Naive thymus-derived CD8-positive, alpha-beta T cell (primary cell): Measurements from ENCODE around the gene RGPD8. TPM values are rescaled to one million over a fixed set of nuclear protein-coding genes. Genes with fewer than 3 reads are reported as not detected.

ENCODE experiments used
- ATAC-seq, 2 donors: fragments of 150-1000 bp; cut with Tn5 transposase in 1 of 2; sonication (Bioruptor Pico), chemical (Tn5 transposase) in 1 of 2; 1 replicate in 1 of 2; 2 replicates in 1 of 2; pipeline ENCODE4 v1.10.0; 2021; ENCODE audit warnings: mild to moderate bottlenecking in 2 of 2, moderate library complexity in 2 of 2
- POLR2A ChIA-PET: fragments of 350-600 bp; sonication (Branson Sonifier 250); formaldehyde crosslinking; loops from one replicate; lab custom pipeline; 2021; ENCODE audit warnings: antibody characterized with exemption; lab: Charles Lee
- DNase-seq, 10 donors: peaks; one replicate each; pipeline versions ENCODE4 v3.0.0 to v3.0.0-alpha.2; 2020 to 2022
- H3K27ac Mint-ChIP-seq, 10 donors: one replicate each; pipeline ENCODE4 v1.8.0; 2020 to 2022; ENCODE audit warnings: mild to moderate bottlenecking in 10 of 10, mixed read lengths in 10 of 10, moderate library complexity in 4 of 10, inconsistent platforms in 1 of 10
- H3K27me3 Mint-ChIP-seq, 5 donors: one replicate each; pipeline ENCODE4 v1.8.0; 2021 to 2022; ENCODE audit warnings: mixed read lengths in 5 of 5
- H3K36me3 Mint-ChIP-seq, 3 donors: one replicate each; pipeline ENCODE4 v1.8.0; 2020 to 2022; ENCODE audit warnings: mixed read lengths in 3 of 3, mild to moderate bottlenecking in 2 of 3, inconsistent platforms in 1 of 3
- H3K4me1 Mint-ChIP-seq, 4 donors: one replicate each; pipeline ENCODE4 v1.8.0; 2021 to 2022; ENCODE audit warnings: mixed read lengths in 4 of 4
- H3K4me3 Mint-ChIP-seq, 10 donors: one replicate each; pipeline ENCODE4 v1.8.0; 2020 to 2022; ENCODE audit warnings: mild to moderate bottlenecking in 10 of 10, mixed read lengths in 10 of 10, moderate library complexity in 6 of 10, inconsistent platforms in 1 of 10
- H3K9me3 Mint-ChIP-seq, 9 donors: one replicate each; pipeline ENCODE4 v1.8.0; 2020 to 2022; ENCODE audit warnings: mixed read lengths in 9 of 9, mild to moderate bottlenecking in 3 of 9, inconsistent platforms in 1 of 9, moderate library complexity in 1 of 9
- polyA plus RNA-seq, 3 donors: library from polyadenylated mRNA; unstranded; fragments of 300-500 nt; fragmentation: Illumina TruSeq; gene quantifications; one replicate each; pipeline ENCODE4 v1.2.3, GENCODE V29; 2021
- total RNA-seq, 8 experiments: library from RNA in 2 of 8; stranded (reverse) in 2 of 8; gene quantifications; one replicate each; pipeline ENCODE4 v1.2.3 and lab custom pipeline; 2021 to 2026

The RGPD8 gene
- total and polyA plus RNA-seq, 5 experiments from 2014 or later = 0.68 to 37.5 (median 3.6) TPM

DNA sequence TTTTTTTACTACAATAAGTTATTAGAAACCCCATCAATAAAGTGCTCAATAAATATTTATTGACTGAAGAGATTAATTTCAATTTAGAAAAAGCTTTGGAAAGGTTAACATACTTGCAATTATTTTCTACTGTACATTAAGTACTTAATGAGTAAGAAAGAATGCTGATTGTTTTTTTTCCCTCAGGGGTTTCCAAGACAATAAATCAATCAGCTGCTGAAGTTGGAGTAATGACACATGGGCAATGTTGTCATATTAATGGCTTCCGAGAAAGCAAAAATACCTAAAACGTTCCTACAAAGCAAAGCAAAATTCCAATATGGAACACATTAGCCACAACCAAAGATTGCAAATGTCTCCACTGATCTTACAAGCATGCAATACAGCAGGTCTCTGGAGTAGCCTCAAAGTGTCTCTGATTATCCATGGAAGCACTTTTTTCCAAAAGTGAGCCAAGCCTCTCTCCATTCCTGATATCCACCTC is 91.3 kb downstream of the RGPD8 start:
- Mint-ChIP-seq H3K27me3 (no peaks in the 10 kb centered on the region), H3K4me3 (no peak overlapping the region), H3K9me3 (peaks cover 0 to 2% (median 0%) of the 10 kb centered on the region in 9 donors), H3K27ac (no peak overlapping the region), H3K4me1 (no peaks in the 10 kb centered on the region), H3K36me3 (no peaks in the 10 kb centered on the region)
- POLR2A ChIA-PET = no interaction called here
- no peak for ATAC-seq
- DNase-seq = no peak

DNA sequence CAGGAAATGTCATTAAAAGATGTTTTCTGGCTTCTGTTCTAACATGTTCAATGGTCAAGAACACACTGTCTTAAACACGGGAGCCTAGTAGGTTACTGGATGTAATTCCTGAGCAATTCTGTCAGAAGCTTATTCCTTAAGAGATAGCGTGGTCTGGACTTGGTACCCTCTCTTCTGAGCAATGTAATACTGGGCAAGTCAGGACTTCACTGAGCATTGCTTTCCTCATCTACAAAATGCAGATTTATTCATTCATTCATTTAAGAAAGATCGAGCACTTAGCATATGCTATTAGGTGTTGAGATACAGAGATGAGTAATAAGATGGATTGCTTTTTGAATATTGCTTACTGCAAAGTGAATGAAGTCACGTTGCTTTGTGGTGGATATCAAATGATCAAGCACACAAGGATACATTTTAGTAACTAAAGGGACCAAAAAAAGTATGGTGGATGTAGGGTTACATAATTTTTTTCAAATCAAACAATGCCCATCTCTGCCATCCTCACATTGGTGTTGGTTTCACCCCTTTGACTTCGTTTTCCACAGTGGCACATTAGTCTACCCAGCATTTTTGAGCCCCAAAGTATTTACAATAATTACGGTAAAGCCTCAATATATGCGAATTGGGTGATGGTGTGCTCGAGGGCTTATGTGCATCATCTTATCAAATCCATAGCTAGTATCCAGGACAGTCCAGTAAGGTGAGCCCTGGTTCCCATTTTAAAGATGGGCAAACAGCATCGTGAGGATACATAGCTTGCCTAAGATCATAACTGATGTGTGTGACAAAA is 92.8 kb downstream of the RGPD8 start:
- H3K27me3 Mint-ChIP-seq = no peaks in the 10 kb centered on the region
- POLR2A ChIA-PET = no interaction called here
- H3K27ac Mint-ChIP-seq = no peak overlapping the region
- peaks cover 0 to 4% (median 0%) of the 10 kb centered on the region in 4 donors for H3K4me1 Mint-ChIP-seq
- ATAC-seq (no peak), DNase-seq (no peak)
- no peaks in the 10 kb centered on the region for H3K36me3 Mint-ChIP-seq
- no peaks in the 10 kb centered on the region for H3K9me3 Mint-ChIP-seq
- no peak overlapping the region for H3K4me3 Mint-ChIP-seq

DNA sequence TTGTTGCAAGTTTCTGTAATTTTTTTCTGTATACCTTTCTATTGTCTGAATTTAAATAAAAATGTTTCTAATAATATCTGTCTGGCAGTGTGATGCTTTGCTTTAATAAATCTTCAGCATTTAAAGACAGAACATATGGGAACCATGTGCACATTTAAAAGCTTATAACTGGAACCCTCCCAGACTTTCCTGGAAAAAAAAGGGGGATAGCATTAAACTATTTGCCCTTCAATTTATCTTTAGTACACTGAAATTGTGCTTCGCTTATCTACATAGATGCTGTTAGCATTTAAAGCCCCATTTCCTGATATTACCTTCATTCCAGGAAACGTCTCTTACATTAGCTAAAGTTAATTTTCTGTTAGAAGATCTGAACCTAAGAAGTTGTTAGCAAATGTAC is 93.5 kb downstream of the RGPD8 start:
- no peak overlapping the region for H3K27ac Mint-ChIP-seq
- H3K4me3 Mint-ChIP-seq = no peak overlapping the region
- no peaks in the 10 kb centered on the region for H3K27me3 Mint-ChIP-seq
- DNase-seq (no peak), ATAC-seq (no peak)
- H3K36me3 Mint-ChIP-seq = no peaks in the 10 kb centered on the region
- no peaks in the 10 kb centered on the region for H3K9me3 Mint-ChIP-seq
- POLR2A ChIA-PET = no interaction called here
- peaks cover 0 to 4% (median 0%) of the 10 kb centered on the region in 4 donors for H3K4me1 Mint-ChIP-seq

DNA sequence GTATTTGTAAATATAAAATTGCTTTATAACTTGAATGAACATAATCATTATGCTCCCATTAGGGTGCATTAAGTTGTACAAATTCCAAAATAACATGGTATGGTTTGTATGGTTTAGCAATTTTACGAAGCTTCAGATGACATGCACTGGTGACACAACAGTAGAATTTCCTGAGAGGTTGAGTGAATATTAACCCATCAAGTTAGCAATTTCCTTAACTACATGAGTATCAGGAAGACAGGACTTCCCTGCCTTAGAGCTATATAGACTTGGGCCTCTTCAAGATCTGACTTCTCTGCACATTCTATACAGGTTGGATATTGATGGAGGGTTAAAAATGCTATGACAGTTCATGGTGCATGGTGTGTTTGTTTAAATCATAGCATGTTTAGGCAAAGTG is 97.8 kb downstream of the RGPD8 start:
- POLR2A ChIA-PET = no interaction called here
- DNase-seq (no peak), ATAC-seq (no peak)
- Mint-ChIP-seq H3K9me3 (no peaks in the 10 kb centered on the region), H3K27ac (no peak overlapping the region), H3K4me3 (no peak overlapping the region), H3K4me1 (peaks cover 0 to 4% (median 0%) of the 10 kb centered on the region in 4 donors), H3K36me3 (peaks cover 0 to 16% (median 3%) of the 10 kb centered on the region in 3 donors), H3K27me3 (no peaks in the 10 kb centered on the region)

DNA sequence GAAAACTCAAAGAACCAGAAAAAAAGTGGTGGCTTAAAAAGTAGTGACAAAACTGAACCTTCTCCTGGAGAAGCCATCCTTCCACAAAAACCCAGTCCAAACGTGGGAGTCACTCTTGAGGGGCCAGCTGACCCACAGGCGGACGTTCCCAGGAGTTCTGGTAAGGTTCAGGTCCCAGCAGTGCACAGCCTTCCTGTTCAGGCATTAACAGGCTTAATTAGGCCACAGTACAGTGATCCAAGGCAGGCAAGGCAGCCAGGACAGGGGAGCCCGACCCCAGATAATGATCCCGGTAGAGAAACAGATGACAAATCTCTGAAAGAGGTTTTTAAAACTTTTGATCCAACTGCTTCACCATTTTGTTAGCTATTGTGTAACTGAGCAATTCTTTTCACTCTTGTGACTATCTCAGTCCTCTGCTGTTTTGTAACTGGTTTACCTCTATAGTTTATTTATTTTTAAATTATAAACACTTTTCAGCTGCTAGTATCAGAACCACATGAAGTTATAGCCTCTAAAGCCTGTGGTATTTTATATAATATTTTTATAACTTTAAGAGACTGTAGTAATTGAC is 101.2 kb downstream of the RGPD8 start:
- Mint-ChIP-seq H3K4me3 (no peak overlapping the region), H3K36me3 (peaks cover 0 to 44% (median 14%) of the 10 kb centered on the region in 3 donors), H3K27me3 (no peaks in the 10 kb centered on the region), H3K27ac (no peak overlapping the region), H3K9me3 (no peaks in the 10 kb centered on the region), H3K4me1 (peaks cover 0 to 4% (median 0%) of the 10 kb centered on the region in 4 donors)
- DNase-seq (no peak), ATAC-seq (no peak)
- POLR2A ChIA-PET = no interaction called here

DNA sequence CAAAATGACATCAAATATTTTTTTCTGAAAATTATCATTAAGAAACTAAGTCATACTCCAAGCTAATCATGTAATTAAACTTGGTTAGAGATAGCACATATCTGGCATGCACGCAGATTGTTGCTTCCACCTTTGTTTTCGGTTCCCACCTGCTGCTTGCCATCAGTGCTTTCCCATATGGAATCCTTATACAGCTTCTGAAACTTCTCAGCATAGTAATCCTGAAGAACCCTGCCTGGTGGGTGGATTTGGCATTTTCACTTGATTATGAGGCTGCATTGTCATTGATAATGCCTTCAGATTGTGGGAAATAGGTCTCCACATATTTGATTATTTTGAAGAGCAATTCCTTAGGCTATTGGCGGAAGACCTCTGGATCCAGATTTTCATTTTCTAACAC is 110.5 kb downstream of the RGPD8 start:
- no peak overlapping the region for H3K4me3 Mint-ChIP-seq
- H3K4me1 Mint-ChIP-seq = no peaks in the 10 kb centered on the region
- ATAC-seq (no peak), DNase-seq (no peak)
- peak overlapping the region in 3 of 10 donors; percentile 6 to 48 (median 17) for H3K27ac Mint-ChIP-seq
- H3K36me3 Mint-ChIP-seq = peaks cover 5 to 55% (median 37%) of the 10 kb centered on the region in 3 donors
- H3K9me3 Mint-ChIP-seq = no peaks in the 10 kb centered on the region
- POLR2A ChIA-PET = no interaction called here
- no peaks in the 10 kb centered on the region for H3K27me3 Mint-ChIP-seq

DNA sequence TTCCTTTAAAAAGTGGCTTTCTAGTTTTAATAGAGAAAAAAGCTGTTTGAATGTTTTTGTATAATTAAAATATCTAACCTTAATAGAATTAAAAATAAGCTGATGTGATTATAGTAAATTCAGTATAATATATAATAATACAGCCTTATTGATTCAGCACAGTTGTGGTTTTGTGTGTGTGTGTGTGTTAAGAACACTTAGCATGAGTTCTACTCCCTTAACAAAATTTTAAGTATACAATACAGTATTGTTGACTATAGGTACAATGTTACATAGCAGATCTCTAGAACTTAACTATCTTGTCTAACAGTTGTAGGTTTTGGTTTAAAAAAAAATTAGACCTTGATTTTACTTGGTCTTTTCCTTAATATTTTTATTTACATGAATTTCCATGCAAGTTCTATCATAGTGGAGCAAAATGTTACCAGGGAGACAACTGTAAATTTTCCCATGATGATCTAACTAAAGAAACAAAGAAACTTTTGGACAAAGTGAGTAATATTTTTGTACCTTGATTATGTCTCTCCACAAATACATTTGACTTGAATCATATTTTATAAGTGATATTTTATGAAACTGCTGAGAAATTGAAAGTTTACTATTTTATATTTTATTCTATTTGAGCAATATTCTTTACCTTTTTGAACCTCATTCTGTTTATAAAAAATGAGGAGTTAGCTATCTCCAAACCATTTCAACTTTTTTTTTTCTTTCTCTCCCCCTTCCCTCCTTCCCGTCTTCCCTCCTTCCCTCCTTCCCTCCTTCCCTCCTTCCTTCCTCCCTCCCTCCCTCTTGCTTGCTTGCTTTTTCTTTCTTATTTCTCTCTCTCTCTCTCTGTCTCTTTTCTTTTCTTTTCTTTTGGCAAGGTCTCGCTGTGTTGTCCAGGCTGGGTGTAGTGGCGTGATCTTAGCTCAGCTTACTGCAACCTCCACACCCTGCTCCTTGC is 111.8 kb downstream of the RGPD8 start:
- H3K27ac Mint-ChIP-seq = peak overlapping the region in 1 of 10 donors; percentile 11
- peaks cover 0 to 50% (median 28%) of the 10 kb centered on the region in 3 donors for H3K36me3 Mint-ChIP-seq
- DNase-seq (no peak), ATAC-seq (no peak)
- POLR2A ChIA-PET = interaction anchor here (1.3 kb wide), 1 partner anchor 47 kb away, joined by 3 read pairs; no protein-coding TSS in a partner anchor
- H3K4me1 Mint-ChIP-seq = no peaks in the 10 kb centered on the region
- H3K27me3 Mint-ChIP-seq = no peaks in the 10 kb centered on the region
- H3K4me3 Mint-ChIP-seq = no peak overlapping the region
- no peaks in the 10 kb centered on the region for H3K9me3 Mint-ChIP-seq

Other genes starting within 250 kb of the RGPD8 start
- 10 to 100 TPM; 22.2 to 29.4 TPM for gene ZC3H8, start 178.6 kb downstream of the RGPD8 start, total RNA-seq
- gene ZC3H8, start 178.6 kb downstream of the RGPD8 start, polyA plus RNA-seq = 10 to 100 TPM; 10.6 to 17.3 (median 11.9) TPM
- gene ZC3H6, start 158.0 kb downstream of the RGPD8 start, total RNA-seq = 10 to 100 TPM; 29.1 to 33.3 TPM
- gene ZC3H6, start 158.0 kb downstream of the RGPD8 start, polyA plus RNA-seq = 10 to 100 TPM in 1 of 3 donors, 1 to 10 TPM in 2; 5.0 to 10.3 (median 9.0) TPM
- gene TTL, start 48.5 kb upstream of the RGPD8 start, total RNA-seq = 10 to 100 TPM; 15.8 to 18.9 TPM
- gene TTL, start 48.5 kb upstream of the RGPD8 start, polyA plus RNA-seq = 1 to 10 TPM; 1.7 to 3.3 (median 3.3) TPM
- 10 to 100 TPM; 28.5 to 33.8 TPM for gene POLR1B, start 108.8 kb upstream of the RGPD8 start, total RNA-seq
- gene POLR1B, start 108.8 kb upstream of the RGPD8 start, polyA plus RNA-seq = 10 to 100 TPM; 14.9 to 23.8 (median 17.5) TPM
- gene CHCHD5, start 151.0 kb upstream of the RGPD8 start, total RNA-seq = 10 to 100 TPM; 20.8 to 27.1 TPM
- gene CHCHD5, start 151.0 kb upstream of the RGPD8 start, polyA plus RNA-seq = 10 to 100 TPM; 43.6 to 61.7 (median 46.2) TPM
- 10 to 100 TPM; 71.2 to 75.6 TPM for gene SLC20A1, start 212.3 kb upstream of the RGPD8 start, total RNA-seq
- 10 to 100 TPM; 17.0 to 33.7 (median 21.2) TPM for gene SLC20A1, start 212.3 kb upstream of the RGPD8 start, polyA plus RNA-seq